GM12801 (cell line): ENCODE results near the gene ZBTB25.

Experiments
- TF ChIP-seq, protein P1 (sequence below): IDR thresholded peaks from one replicate; pipeline ENCODE4 v1.5.1; 2011; ENCODE audit warnings: control low read depth; ENCODE audit not compliant: insufficient read length; ENCODE audit errors: extremely low read depth

The ZBTB25 gene

DNA sequence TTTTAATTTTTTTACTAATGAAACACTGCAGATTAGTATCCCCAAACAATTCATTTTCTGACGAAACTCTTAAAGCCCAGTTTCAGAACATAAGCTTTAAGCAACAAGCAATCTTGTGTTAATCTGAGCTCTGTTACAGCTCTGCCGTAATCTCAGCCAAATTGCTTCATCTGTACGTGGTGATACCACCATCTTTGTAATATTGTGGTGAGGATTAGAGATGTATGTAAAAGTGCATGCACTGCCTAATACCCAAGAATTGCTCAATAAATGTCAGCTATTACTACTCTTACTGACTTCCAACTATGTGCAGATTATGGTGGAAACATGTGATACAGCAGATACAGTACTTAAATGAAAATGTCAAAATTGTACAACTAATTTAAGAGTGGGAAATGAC, 36.5 kb downstream of the ZBTB25 start:
- TF ChIP-seq, protein P1, sequence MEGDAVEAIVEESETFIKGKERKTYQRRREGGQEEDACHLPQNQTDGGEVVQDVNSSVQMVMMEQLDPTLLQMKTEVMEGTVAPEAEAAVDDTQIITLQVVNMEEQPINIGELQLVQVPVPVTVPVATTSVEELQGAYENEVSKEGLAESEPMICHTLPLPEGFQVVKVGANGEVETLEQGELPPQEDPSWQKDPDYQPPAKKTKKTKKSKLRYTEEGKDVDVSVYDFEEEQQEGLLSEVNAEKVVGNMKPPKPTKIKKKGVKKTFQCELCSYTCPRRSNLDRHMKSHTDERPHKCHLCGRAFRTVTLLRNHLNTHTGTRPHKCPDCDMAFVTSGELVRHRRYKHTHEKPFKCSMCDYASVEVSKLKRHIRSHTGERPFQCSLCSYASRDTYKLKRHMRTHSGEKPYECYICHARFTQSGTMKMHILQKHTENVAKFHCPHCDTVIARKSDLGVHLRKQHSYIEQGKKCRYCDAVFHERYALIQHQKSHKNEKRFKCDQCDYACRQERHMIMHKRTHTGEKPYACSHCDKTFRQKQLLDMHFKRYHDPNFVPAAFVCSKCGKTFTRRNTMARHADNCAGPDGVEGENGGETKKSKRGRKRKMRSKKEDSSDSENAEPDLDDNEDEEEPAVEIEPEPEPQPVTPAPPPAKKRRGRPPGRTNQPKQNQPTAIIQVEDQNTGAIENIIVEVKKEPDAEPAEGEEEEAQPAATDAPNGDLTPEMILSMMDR, result no peak

GRCh38 chr14:64465831-64466554, 37.6 kb downstream of the ZBTB25 start:
- TF ChIP-seq, protein P1, result no peak

GRCh38 chr14:64465191-64465822, 38.3 kb downstream of the ZBTB25 start, which contains the start of gene AKAP5:
TSS of gene AKAP5 (plus strand) at chr14:64465499. CDS start at chr14:64468395, 2,896 bp downstream.
- TF ChIP-seq, protein P1, result no peak

- TF ChIP-seq, protein P1, result no peak
Measured at GRCh38 chr14:64464651-64465050, 39.0 kb downstream of the ZBTB25 start.

DNA sequence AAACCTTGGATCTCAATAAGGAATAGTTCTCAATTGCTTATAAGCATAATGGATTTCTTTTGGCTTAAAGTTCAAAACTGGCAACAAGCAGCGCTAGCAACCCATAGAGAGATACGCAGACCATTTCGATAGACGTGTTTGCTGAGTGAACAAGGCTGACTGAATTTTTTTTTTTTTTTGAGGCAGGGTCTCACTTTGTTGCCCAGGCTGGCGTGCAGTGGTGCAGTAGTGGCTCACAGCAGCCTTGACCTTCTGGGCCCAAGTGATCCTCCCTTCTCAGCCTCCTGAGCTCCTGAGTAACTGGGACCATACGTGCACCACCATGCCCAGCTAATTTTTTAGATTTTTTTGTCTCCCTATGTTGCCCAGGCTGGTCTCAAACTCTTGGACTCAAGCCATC, 39.8 kb downstream of the ZBTB25 start:
- TF ChIP-seq, protein P1, result no peak

DNA sequence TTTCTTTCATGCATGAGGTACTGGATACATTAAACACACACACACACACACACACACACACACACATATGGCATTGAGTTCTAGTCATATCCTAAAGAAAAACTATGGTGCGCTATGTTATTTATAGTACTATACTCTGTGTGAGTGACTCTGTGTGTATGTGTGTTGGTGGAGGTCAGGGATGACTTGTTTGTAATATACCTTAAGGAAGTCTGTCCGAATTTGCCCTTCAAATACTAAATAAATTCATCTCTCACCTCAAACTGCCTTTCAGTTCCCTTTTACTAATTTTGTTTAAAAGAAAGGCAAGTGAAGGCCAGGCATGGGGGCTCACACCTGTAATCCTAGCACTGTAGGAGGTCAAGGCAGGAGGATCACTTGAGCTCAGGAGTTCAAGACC, 40.4 kb downstream of the ZBTB25 start:
- TF ChIP-seq, protein P1, result no peak

DNA sequence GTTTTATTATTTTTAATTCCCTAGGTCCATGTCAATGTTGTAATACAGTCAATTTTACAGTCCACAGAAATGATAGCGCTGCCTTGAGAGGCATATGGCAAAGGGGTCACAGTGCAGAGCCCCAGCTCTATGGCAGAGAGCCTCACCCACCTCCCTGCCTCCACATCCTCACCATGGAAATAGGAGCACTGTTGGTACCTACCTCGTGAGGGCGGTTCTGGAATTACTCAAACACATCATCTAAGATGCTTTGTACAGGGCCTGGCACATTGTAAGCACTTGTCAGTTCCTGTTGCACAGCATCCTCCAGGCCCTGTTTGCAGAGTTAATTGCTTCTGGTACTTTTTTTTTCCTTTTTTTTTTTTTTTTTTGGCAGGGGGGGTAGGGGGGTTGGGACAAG, 42.4 kb downstream of the ZBTB25 start:
- TF ChIP-seq, protein P1, result no peak
